Panc1 (cell line): ENCODE data around the gene PLXNA2.

Source experiments
- POLR2AphosphoS5 ChIP-seq: IDR thresholded peaks from 2 replicates; pipeline ENCODE4 v1.6.1; 2012; ENCODE audit warnings: mild to moderate bottlenecking, low read depth, low read length, moderate library complexity
- TF ChIP-seq, protein P1 (sequence below): fragments of 450-650 bp; IDR thresholded peaks from 2 replicates; pipeline ENCODE4 v1.5.1; 2017; ENCODE audit warnings: mild to moderate bottlenecking
- TF ChIP-seq, protein P2 (sequence below), 2 experiments: IDR thresholded peaks; 2 replicates each; pipeline ENCODE4 v1.6.1; 2011 to 2012; ENCODE audit warnings: low read depth in 2 of 2, control low read depth in 1 of 2, low read length in 1 of 2, mild to moderate bottlenecking in 1 of 2, moderate library complexity in 1 of 2; ENCODE audit not compliant: insufficient read depth in 1 of 2

DNA sequence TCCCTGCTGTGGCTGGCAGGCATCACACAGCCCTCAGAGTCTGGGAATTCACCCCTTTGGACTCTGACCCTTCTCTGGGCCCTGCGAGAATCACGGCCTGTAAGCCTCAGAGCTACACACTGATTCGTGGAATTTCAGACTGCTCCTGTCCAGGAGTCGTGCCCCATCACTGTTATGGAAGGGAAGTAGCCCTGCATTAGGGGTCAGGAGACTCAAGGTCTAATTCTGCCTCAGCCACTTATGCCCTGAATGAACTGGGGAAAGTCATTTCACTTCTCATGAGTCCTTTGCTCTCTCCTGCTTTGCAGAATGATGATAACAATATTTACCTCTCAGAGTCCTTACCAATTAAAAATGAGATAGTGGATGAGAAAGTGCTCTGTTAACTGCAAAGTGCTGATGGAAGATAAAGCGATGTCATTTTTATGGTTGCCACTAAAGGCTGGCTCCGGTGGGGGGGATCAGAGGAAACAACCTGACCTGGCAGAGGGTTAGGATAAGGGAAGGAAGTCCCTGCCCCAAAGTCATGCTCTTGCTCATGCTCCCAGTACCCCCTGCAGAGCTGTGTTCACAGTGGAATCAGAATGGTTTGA is 184.7 kb downstream of the PLXNA2 start:
- TF ChIP-seq, protein P1, sequence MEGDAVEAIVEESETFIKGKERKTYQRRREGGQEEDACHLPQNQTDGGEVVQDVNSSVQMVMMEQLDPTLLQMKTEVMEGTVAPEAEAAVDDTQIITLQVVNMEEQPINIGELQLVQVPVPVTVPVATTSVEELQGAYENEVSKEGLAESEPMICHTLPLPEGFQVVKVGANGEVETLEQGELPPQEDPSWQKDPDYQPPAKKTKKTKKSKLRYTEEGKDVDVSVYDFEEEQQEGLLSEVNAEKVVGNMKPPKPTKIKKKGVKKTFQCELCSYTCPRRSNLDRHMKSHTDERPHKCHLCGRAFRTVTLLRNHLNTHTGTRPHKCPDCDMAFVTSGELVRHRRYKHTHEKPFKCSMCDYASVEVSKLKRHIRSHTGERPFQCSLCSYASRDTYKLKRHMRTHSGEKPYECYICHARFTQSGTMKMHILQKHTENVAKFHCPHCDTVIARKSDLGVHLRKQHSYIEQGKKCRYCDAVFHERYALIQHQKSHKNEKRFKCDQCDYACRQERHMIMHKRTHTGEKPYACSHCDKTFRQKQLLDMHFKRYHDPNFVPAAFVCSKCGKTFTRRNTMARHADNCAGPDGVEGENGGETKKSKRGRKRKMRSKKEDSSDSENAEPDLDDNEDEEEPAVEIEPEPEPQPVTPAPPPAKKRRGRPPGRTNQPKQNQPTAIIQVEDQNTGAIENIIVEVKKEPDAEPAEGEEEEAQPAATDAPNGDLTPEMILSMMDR, result no peak
- no peak for TF ChIP-seq POLR2AphosphoS5
- TF ChIP-seq, protein P2, sequence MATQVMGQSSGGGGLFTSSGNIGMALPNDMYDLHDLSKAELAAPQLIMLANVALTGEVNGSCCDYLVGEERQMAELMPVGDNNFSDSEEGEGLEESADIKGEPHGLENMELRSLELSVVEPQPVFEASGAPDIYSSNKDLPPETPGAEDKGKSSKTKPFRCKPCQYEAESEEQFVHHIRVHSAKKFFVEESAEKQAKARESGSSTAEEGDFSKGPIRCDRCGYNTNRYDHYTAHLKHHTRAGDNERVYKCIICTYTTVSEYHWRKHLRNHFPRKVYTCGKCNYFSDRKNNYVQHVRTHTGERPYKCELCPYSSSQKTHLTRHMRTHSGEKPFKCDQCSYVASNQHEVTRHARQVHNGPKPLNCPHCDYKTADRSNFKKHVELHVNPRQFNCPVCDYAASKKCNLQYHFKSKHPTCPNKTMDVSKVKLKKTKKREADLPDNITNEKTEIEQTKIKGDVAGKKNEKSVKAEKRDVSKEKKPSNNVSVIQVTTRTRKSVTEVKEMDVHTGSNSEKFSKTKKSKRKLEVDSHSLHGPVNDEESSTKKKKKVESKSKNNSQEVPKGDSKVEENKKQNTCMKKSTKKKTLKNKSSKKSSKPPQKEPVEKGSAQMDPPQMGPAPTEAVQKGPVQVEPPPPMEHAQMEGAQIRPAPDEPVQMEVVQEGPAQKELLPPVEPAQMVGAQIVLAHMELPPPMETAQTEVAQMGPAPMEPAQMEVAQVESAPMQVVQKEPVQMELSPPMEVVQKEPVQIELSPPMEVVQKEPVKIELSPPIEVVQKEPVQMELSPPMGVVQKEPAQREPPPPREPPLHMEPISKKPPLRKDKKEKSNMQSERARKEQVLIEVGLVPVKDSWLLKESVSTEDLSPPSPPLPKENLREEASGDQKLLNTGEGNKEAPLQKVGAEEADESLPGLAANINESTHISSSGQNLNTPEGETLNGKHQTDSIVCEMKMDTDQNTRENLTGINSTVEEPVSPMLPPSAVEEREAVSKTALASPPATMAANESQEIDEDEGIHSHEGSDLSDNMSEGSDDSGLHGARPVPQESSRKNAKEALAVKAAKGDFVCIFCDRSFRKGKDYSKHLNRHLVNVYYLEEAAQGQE (IDR thresholded peaks at IDR 0.05; ENCODE audit: insufficient read depth in 1 of 2, low read depth in 2 of 2, low read length in 1 of 2), result no peak
